GM19023 (cell line): Measurements from ENCODE around the gene OLFML1.

ENCODE experiments used
- ATAC-seq: cut with Tn5 transposase; IDR thresholded peaks from one replicate; pipeline ENCODE4 v1.9.1; 2021; ENCODE audit warnings: mild to moderate bottlenecking, moderate library complexity; ENCODE audit not compliant: unreplicated experiment

Gene OLFML1

GRCh38 chr11:7530013-7530640 is 44.8 kb downstream of the OLFML1 start:
- ATAC-seq: no peak

GRCh38 chr11:7531011-7531410 is 45.7 kb downstream of the OLFML1 start:
- no peak for ATAC-seq

DNA sequence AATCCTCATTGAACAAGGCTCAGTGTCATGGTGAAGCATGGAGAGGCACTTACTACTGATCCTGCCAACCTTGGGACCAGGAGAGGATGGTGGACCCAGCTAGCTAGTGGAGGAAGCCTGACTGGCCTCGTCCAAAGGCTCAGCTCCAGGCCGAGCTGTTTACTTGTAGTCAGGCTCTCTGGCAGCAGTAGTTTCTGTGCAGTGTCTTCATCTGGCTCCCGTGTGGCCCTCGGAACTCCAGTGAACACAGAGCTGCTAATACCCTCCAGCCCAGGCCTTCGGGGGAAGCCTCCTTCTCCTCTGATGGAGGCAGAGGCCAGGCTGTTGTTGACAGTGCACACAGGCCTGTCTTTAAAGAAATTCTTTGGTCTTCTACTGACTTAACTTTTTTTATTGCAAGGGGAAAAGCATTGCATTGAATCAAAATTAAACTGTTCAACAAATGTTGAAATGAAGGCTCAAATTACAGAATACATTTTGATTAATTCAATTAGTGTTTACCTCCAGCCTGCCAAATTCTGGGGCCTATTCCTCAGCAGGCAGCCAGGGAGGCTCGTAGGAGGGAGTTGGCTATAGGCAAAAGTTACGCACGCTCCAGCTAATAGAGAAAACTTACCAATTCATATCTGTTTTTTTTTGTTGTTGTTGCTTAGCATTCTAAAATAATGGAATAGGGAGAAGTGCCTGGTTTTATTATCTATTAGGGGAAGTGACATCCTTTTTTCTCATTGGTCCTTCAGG is 47.3 kb downstream of the OLFML1 start:
- no peak for ATAC-seq

DNA sequence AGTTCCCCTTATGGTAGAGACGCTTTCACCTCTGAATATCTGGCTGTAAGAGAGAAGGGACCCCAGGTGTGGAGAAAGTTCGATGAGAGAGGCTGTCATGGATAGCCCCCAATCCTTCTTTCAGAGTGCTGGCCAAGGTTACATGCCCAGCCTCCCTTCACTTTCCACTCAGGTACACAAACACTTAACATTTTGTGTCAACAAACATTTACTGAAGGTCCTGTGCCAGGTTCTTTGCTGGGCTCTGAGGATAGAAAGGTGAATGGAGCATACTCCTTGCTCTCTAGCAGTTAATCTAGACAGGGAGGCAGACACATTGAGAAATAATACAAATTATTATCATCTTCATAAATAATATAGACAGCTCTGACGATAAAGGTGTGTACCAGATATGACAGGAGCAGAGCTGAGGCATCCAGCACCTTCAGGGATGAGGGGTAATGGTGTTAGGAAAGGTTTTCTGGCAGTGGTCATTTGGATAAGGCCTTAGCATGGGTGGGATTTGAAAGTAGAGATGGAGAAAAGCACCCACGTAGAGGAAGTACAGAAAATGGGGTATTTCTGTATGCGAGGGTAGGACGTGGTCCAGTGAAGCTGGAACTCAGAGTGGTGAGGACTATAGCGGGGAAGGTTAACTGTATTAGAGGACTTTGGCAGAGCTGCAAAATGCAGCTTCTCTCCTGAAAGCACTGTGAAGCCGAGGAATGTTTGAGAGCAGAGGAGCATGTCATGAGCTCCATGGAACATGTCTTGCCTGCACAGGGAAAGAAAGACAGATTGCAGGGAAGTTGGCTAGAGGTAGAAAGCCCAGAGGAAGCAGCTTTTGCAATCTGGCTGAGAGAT is 48.1 kb downstream of the OLFML1 start:
- ATAC-seq: peak; percentile 14

DNA sequence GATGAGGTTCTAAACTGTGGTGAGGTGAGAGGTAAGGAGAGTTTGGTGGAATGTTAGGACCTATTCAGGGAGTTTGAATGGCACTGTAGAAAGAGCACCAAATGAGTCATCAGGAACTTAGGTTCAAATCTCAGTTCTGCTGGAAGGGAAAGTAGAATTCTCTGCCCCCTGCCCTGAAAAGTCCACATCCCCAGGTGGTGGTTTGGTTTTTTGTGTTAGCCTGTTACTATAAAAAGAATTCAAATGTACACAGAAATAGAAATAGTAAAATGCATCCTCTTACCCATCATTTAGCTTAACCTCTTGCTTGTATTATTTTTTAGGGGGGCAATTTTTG is 48.7 kb downstream of the OLFML1 start:
- ATAC-seq: peak; percentile 47

GRCh38 chr11:7536100-7536499 is 50.8 kb downstream of the OLFML1 start:
- ATAC-seq: no peak

- no peak for ATAC-seq
These were observed 52.0 kb downstream of the OLFML1 start for GRCh38 chr11:7537265-7537664.

- no peak for ATAC-seq
These were observed 52.7 kb downstream of the OLFML1 start for GRCh38 chr11:7538031-7538430.

DNA sequence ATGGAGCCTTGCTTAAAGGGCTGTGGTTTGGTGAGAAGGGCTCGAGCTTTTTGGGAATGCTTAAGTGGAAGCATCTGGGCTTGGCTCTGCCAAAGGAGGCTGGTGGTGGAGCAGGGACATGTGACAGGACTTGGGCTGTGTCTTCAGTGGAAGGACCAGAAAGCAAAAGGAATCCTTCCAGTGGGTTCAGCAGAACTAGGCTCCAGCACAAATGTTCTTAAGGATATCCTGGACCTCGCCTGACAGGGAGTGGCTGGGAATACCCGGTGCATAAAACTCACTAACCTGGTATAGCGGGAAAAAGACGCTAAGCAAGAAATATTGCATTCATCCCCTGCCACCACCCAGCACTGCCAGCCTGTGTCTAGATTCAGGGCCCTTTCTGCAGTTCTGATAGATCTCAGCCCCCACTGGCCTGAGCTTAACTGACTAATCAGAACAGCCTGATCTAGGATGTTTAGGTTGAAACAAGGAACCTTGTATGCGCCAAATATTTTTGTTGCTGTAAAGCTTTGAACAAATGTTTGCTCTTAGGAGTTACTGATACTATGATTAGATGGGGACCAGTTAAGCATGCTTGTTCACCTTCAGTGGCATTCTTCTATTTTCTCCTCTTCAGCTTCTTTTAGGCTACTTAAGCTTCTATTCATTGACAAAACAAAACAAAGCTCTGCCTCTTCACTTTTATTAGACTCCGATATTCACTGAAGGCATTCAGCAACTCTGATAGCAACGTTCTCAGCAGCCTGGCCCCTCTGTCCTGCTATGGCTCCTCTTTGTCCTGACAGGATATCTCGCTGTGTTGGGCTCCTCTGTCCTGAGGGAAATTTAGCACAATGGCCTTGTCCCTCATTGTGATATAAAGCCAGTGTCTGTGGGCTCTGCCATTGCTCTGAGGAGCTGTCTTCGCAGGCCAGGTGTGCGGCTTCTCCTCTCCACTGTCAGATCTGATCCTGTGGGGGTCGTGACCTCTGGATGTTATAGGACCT is 53.5 kb downstream of the OLFML1 start:
- ATAC-seq: no peak

DNA sequence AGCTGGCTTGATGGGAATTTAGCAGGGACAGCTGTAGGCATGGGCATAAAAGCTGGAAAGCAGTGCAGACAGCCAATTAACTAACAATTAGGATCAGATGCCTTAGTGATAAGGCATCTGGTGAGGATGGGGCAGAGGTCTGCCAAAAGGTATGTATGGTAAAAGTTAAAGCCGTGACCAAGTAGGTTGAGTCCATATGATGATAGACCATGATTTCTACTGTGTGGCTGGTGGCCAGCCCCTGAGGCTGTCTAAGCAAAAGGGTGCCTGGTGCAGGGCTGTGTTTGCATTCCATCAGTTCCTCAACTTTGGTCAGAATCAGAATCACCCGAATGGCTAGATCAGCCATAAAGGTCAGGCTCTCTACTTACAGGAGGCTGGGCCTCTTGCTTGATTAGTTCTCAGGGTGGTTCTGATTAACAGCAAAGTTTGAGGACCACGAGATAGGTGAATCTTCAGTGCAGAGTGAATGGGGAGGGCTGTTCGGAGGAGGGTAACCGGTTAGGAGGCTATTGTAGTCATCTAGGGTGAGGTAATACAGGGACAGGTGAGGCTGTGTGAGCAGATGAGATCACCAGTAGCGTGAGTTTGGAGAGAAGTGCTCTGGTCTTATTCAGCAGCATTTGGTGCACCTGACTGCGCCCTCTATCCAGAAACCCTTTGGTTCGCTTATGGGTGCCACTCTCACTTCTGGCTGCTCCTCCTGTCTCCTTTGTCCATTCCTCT is 55.7 kb downstream of the OLFML1 start:
- ATAC-seq: no peak

- no peak for ATAC-seq
These were observed 58.0 kb downstream of the OLFML1 start for GRCh38 chr11:7543302-7543701.

GRCh38 chr11:7544021-7544420 is 58.7 kb downstream of the OLFML1 start:
- no peak for ATAC-seq

DNA sequence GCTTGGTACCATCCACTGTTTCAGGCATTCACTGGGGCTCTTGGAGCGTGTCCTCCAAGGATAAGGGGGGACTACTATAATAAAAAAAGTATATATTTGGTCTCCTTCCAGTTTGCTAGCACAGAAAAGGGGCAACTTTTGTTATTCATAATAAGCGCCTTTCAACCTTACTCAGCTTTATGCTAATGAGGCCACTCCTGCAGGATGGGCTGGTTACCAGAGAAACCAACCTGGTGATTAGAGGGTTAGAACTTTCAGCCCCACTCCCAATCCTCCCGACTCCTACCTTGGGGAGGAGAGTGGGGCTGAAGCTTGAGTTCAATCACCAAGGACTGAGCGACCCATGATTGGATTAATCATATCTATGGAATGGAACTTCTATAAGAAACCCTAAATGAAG is 60.3 kb downstream of the OLFML1 start:
- no peak for ATAC-seq

DNA sequence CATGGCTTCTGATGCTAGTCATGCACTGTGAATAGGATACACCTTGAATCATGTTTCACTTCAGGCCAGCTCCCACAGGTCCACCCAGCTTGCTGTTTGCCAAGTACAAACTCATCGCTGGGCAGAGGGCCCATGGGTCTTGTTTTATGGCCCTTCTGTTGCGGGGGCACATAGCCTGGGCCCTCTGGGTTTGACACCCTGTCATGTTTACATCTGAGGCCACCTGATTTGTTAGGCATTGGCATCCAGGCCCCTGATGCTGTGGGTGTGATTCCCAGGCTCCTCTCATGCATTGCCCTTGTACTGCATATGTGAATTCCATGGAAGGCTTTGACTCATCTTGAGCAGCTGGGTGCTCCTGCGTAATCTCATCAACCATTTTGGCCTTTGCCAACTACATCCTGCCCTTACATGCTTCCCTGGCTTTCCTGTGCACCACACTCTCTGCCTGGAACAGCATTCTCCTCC is 61.1 kb downstream of the OLFML1 start:
- no peak for ATAC-seq

GRCh38 chr11:7547687-7548086 is 62.4 kb downstream of the OLFML1 start:
- no peak for ATAC-seq

DNA sequence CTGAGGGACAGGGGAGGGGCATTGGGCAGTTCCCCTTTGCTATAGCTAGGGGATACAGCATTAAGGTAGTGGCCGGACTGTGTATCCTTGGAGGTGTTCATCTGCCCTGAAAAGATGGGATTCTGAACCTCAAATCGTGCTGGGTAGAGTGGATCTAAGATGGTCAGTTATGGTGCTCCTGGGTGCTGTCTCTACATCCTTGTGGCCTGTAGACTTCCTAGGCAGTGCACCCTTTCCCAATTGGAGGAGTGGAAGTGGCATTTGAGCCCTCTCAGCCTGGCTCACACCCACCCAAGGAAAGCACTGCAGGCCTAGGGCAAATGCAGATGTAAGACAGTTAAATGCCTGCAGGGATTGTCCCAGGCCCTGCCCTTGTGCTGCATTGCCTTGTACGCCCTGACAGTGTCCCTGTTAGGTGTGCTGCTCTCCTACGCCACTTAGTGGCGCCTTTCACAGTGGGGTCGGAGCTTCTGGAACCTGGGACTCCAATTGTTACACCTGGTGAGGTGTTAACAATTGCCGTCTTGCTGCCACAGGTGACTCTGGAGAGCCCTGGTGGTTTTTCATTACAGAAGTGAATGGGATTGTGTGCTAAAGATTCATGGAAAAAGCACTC is 63.5 kb downstream of the OLFML1 start:
- ATAC-seq: peak; percentile 82

GRCh38 chr11:7549681-7550080 is 64.4 kb downstream of the OLFML1 start:
- no peak for ATAC-seq

DNA sequence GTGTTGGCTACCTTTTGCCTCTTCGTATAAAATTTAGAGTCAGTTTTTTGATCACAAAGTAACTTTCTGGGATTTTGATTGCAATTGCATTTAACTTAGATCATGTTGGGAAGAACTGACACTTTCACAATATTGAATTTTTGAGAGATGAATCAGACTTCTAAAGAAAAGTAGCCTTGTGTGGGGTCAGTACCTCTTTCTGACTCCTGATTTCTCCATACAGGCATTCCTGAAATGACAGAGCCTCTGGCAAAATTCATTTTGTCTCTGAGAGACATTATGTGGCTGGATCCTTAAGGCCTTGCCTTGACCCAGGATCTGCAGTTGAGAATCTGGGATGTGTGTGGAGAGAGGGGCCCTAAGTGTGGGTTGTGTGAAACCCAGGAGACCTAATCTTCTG is 66.3 kb downstream of the OLFML1 start:
- no peak for ATAC-seq

- ATAC-seq: no peak
These were observed 67.4 kb downstream of the OLFML1 start for GRCh38 chr11:7552666-7553065.
